ENCODE measurements around the gene PKP4.

The PKP4 gene

DNA sequence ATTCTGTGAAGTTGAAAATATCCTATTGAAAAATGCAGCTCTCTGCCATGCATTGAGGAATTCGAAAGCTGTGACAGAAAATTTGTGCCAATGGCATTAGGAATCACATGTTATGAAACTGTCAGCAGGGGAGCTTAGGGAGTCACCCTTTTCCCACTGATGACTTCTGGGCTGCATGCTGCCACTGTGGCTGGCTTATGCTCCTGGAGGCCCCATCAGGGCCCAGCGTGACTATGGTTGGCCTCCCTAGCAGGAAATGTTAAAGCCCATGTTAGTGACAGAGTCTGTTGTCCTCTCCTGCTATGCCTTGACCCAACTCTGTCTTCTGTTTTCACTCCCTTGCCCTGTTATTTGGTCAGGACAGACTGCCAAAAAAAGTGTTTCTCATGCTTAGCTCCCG lies 198.9 kb downstream of the PKP4 start:
- TF ChIP-seq POLR2AphosphoS5 (IDR thresholded peaks at IDR 0.05; ENCODE audit: low read depth, low read length): no peak
- TF ChIP-seq SIN3A (IDR thresholded peaks at IDR 0.05; ENCODE audit: borderline replicate concordance, insufficient read depth, low read length): no peak
- TF ChIP-seq TAF1 (IDR thresholded peaks at IDR 0.05; ENCODE audit: borderline replicate concordance, insufficient read depth, low read length): no peak
- TF ChIP-seq, protein P1, sequence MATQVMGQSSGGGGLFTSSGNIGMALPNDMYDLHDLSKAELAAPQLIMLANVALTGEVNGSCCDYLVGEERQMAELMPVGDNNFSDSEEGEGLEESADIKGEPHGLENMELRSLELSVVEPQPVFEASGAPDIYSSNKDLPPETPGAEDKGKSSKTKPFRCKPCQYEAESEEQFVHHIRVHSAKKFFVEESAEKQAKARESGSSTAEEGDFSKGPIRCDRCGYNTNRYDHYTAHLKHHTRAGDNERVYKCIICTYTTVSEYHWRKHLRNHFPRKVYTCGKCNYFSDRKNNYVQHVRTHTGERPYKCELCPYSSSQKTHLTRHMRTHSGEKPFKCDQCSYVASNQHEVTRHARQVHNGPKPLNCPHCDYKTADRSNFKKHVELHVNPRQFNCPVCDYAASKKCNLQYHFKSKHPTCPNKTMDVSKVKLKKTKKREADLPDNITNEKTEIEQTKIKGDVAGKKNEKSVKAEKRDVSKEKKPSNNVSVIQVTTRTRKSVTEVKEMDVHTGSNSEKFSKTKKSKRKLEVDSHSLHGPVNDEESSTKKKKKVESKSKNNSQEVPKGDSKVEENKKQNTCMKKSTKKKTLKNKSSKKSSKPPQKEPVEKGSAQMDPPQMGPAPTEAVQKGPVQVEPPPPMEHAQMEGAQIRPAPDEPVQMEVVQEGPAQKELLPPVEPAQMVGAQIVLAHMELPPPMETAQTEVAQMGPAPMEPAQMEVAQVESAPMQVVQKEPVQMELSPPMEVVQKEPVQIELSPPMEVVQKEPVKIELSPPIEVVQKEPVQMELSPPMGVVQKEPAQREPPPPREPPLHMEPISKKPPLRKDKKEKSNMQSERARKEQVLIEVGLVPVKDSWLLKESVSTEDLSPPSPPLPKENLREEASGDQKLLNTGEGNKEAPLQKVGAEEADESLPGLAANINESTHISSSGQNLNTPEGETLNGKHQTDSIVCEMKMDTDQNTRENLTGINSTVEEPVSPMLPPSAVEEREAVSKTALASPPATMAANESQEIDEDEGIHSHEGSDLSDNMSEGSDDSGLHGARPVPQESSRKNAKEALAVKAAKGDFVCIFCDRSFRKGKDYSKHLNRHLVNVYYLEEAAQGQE (IDR thresholded peaks at IDR 0.05; ENCODE audit: insufficient read depth in 1 of 2, low read depth in 2 of 2, low read length in 2 of 2): no peak
- no peak for TF ChIP-seq FOXP2 (optimal IDR thresholded peaks at IDR 0.05; ENCODE audit: borderline replicate concordance, extremely low read depth, extremely low read length, insufficient read depth)

DNA sequence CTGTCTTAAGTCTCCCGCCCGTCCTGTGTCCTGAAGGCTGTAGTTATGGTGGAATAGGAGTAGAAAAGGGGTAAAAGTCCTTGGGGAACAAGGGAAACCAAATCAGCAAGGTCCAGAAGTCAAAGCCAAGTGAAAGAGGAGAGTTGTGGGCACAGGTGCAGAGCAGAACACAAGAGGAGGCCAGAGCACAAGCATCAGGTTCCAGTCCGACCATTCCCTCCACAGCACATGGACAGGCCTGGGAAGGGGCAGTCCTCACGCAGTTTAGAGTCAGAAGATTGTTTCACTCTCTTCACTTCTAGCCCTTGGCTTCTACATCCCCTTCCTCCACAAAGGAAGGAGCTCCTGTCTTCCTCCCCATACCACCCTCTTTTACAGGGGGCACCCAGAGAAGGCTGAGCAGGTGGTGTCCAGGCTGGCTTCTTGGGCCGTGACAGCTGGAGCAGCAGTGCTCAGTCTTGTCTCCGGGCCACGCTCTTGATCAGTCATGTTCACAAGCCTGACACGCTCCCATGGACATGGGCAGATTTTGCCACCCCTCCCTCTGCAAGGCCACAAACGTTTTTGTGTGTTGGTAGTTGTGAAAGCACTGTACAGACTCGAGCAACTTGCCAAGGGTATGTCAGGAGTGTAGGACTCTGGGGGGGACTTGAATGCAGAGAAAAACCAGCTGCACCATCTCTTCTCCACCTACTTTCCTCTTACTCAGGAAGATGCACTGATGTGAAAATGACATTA lies 199.9 kb downstream of the PKP4 start:
- TF ChIP-seq, protein P1 (IDR thresholded peaks at IDR 0.05; ENCODE audit: insufficient read depth in 1 of 2, low read depth in 2 of 2, low read length in 2 of 2): no peak
- TF ChIP-seq FOXP2 (optimal IDR thresholded peaks at IDR 0.05; ENCODE audit: borderline replicate concordance, extremely low read depth, extremely low read length, insufficient read depth) (no peak), TAF1 (IDR thresholded peaks at IDR 0.05; ENCODE audit: borderline replicate concordance, insufficient read depth, low read length) (no peak), POLR2AphosphoS5 (IDR thresholded peaks at IDR 0.05; ENCODE audit: low read depth, low read length) (no peak), SIN3A (IDR thresholded peaks at IDR 0.05; ENCODE audit: borderline replicate concordance, insufficient read depth, low read length) (no peak)

DNA sequence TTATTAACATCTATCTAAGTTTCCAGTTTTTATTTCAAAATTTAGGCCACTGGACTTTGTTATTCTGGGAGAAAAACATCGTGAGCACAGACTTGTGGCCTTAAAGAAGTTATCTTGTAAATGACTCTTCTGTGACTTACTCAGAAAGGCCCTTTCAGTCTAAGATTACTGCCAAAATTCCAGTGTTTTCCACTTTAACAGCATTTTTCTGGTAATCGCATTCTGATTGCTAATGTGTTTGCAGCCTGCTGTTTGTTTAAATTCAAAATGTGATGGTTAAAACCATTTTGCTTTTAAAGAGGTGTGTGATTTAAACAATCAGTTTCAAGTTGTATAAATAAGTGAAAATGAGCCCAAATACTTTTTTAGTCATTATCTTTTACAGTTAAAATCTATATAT lies 201.6 kb downstream of the PKP4 start:
- no peak for TF ChIP-seq SIN3A (IDR thresholded peaks at IDR 0.05; ENCODE audit: borderline replicate concordance, insufficient read depth, low read length)
- no peak for TF ChIP-seq POLR2AphosphoS5 (IDR thresholded peaks at IDR 0.05; ENCODE audit: low read depth, low read length)
- TF ChIP-seq FOXP2 (optimal IDR thresholded peaks at IDR 0.05; ENCODE audit: borderline replicate concordance, extremely low read depth, extremely low read length, insufficient read depth): no peak
- TF ChIP-seq TAF1 (IDR thresholded peaks at IDR 0.05; ENCODE audit: borderline replicate concordance, insufficient read depth, low read length): no peak
- TF ChIP-seq, protein P1 (IDR thresholded peaks at IDR 0.05; ENCODE audit: insufficient read depth in 1 of 2, low read depth in 2 of 2, low read length in 2 of 2): no peak

GRCh38 chr2:158659483-158659882 lies 202.7 kb downstream of the PKP4 start:
- no peak for TF ChIP-seq SIN3A (IDR thresholded peaks at IDR 0.05; ENCODE audit: borderline replicate concordance, insufficient read depth, low read length)

GRCh38 chr2:158661231-158661630 lies 204.5 kb downstream of the PKP4 start:
- no peak for TF ChIP-seq FOXP2 (optimal IDR thresholded peaks at IDR 0.05; ENCODE audit: borderline replicate concordance, extremely low read depth, extremely low read length, insufficient read depth)
- TF ChIP-seq SIN3A (IDR thresholded peaks at IDR 0.05; ENCODE audit: borderline replicate concordance, insufficient read depth, low read length): no peak
- no peak for TF ChIP-seq TAF1 (IDR thresholded peaks at IDR 0.05; ENCODE audit: borderline replicate concordance, insufficient read depth, low read length)
- TF ChIP-seq, protein P1 (IDR thresholded peaks at IDR 0.05; ENCODE audit: insufficient read depth in 1 of 2, low read depth in 2 of 2, low read length in 2 of 2): no peak
- TF ChIP-seq POLR2AphosphoS5 (IDR thresholded peaks at IDR 0.05; ENCODE audit: low read depth, low read length): no peak
